Fibroblast of the aortic adventitia (primary cell): Measurements from ENCODE around the gene KIF16B. TPM values are rescaled to one million over a fixed set of nuclear protein-coding genes. Genes with fewer than 3 reads are reported as not detected.

Experiments
- DNase-seq: peaks from one replicate; pipeline ENCODE4 v3.0.0-alpha.2; 2010; ENCODE audit warnings: low read depth
- H3K4me3 ChIP-seq: 2 replicates; pipeline ENCODE4 v1.5.1; 2011; ENCODE audit warnings: low read depth, mild to moderate bottlenecking, control low read depth, low read length, moderate library complexity
- CTCF ChIP-seq: IDR thresholded peaks from 2 replicates; pipeline ENCODE4 v1.5.1; 2011; ENCODE audit warnings: mild to moderate bottlenecking, low read length, control low read depth, inconsistent platforms; ENCODE audit not compliant: insufficient read depth
- total RNA-seq: library from RNA; depleted of rRNA; stranded (reverse); fragments of >200 nt; gene quantifications from 2 replicates; pipeline ENCODE4 v1.2.3, GENCODE V29; 2012; ENCODE audit warnings: low replicate concordance

The KIF16B gene
- total RNA-seq, 1 donor: 14.5 TPM

- no peak for TF ChIP-seq CTCF
- no peak overlapping the region for H3K4me3 ChIP-seq
- no peak for DNase-seq
Observed at GRCh38 chr20:16616317-16616716, 43.1 kb upstream of the KIF16B start.

- TF ChIP-seq CTCF: no peak
- H3K4me3 ChIP-seq: no peak overlapping the region
- peak; percentile 95 for DNase-seq
Observed at GRCh38 chr20:16615199-16615598, 42.0 kb upstream of the KIF16B start.

GRCh38 chr20:16613954-16614353, 40.7 kb upstream of the KIF16B start:
- no peak for DNase-seq
- no peak overlapping the region for H3K4me3 ChIP-seq
- no peak for TF ChIP-seq CTCF

GRCh38 chr20:16612706-16613105, 39.5 kb upstream of the KIF16B start:
- DNase-seq: no peak
- H3K4me3 ChIP-seq: no peak overlapping the region
- TF ChIP-seq CTCF: no peak

- TF ChIP-seq CTCF: no peak
- no peak for DNase-seq
- no peak overlapping the region for H3K4me3 ChIP-seq
Observed at GRCh38 chr20:16611817-16612216, 38.6 kb upstream of the KIF16B start.

- no peak overlapping the region for H3K4me3 ChIP-seq
- DNase-seq: no peak
- TF ChIP-seq CTCF: no peak
Observed at GRCh38 chr20:16609066-16609465, 35.8 kb upstream of the KIF16B start.

- TF ChIP-seq CTCF: no peak
- no peak for DNase-seq
- no peak overlapping the region for H3K4me3 ChIP-seq
Observed at GRCh38 chr20:16608277-16608650, 35.0 kb upstream of the KIF16B start.
